Activated CD8-positive, alpha-beta memory T cell treated with anti-CD3 and anti-CD28 coated beads, Interleukin-2, amount 50 U/mL, for 1 hour (primary cell): ENCODE data around the gene MINDY4.

Experiments used
- DNase-seq: peaks from one replicate; pipeline ENCODE4 v3.0.0-alpha.2; 2020; ENCODE audit errors: extremely low read depth

The MINDY4 gene

GRCh38 chr7:30771174-30771879, at the start of gene MINDY4:
MINDY4 (plus strand) TSS chr7:30771417; CDS start chr7:30771494, 77 bp downstream.
- DNase-seq: peak; percentile 4

- no peak for DNase-seq
Measured at GRCh38 chr7:30722187-30722586, 49.0 kb upstream of the MINDY4 start.

GRCh38 chr7:30722671-30723070, 48.5 kb upstream of the MINDY4 start:
- no peak for DNase-seq

GRCh38 chr7:30723776-30724175, 47.4 kb upstream of the MINDY4 start:
- DNase-seq: no peak

- no peak for DNase-seq
Measured at GRCh38 chr7:30726296-30727006, 44.8 kb upstream of the MINDY4 start.

GRCh38 chr7:30727061-30727945, 43.9 kb upstream of the MINDY4 start:
- no peak for DNase-seq

GRCh38 chr7:30728591-30729100, 42.6 kb upstream of the MINDY4 start:
- no peak for DNase-seq

- no peak for DNase-seq
Measured at GRCh38 chr7:30729642-30730041, 41.6 kb upstream of the MINDY4 start.

GRCh38 chr7:30730097-30730496, 41.1 kb upstream of the MINDY4 start:
- DNase-seq: no peak

- no peak for DNase-seq
Measured at GRCh38 chr7:30730996-30731395, 40.2 kb upstream of the MINDY4 start.

GRCh38 chr7:30731581-30731980, 39.6 kb upstream of the MINDY4 start:
- no peak for DNase-seq

GRCh38 chr7:30732606-30733005, 38.6 kb upstream of the MINDY4 start:
- no peak for DNase-seq

- no peak for DNase-seq
Measured at GRCh38 chr7:30733216-30733615, 38.0 kb upstream of the MINDY4 start.

- no peak for DNase-seq
Measured at GRCh38 chr7:30733691-30734090, 37.5 kb upstream of the MINDY4 start.

- DNase-seq: no peak
Measured at GRCh38 chr7:30734497-30734896, 36.7 kb upstream of the MINDY4 start.

GRCh38 chr7:30735631-30736030, 35.6 kb upstream of the MINDY4 start:
- no peak for DNase-seq

- DNase-seq: no peak
Measured at GRCh38 chr7:30736291-30736690, 34.9 kb upstream of the MINDY4 start.

- DNase-seq: no peak
Measured at GRCh38 chr7:30738026-30738915, 32.9 kb upstream of the MINDY4 start.

- DNase-seq: no peak
Measured at GRCh38 chr7:30739691-30740090, 31.5 kb upstream of the MINDY4 start.

- peak; percentile 30 for DNase-seq
Measured at GRCh38 chr7:30740417-30741181, 30.6 kb upstream of the MINDY4 start.
